ENCODE results near the gene FGGY.
A peak's percentile ranks its signal among the peaks of the same experiment; 100 is the strongest.

Gene FGGY

DNA sequence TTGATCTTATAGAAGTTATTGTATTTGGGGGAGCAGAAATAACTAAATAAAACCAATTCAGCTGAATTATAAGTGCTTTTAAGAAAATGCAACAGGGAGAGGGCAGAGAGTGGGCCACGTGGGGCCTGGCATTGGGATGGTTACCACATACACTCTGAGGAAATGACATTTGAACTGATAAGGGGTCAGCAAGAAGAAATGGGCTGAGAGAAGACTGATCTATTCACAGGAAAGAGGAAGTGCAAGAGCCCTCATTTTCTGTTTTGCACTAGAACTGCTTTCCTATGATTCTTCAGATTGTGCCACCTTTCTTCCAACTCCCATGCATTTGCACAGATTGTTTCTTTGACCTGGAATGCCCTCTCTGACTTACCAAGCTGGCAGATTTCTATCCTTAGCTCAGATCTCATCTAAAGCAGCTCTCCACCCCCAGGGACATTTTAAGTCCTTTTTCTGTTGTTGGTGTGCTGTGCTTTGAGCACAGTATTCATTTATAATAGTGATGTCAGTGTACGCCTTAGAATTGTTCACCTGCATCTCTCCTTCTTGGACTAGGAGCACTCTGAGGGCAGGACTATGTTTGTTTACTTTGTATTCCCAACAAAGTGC lies 115.9 kb downstream of the FGGY start:
- DNase-seq (ENCODE audit: low spot score) (no peak), FAIRE-seq (no peak)

DNA sequence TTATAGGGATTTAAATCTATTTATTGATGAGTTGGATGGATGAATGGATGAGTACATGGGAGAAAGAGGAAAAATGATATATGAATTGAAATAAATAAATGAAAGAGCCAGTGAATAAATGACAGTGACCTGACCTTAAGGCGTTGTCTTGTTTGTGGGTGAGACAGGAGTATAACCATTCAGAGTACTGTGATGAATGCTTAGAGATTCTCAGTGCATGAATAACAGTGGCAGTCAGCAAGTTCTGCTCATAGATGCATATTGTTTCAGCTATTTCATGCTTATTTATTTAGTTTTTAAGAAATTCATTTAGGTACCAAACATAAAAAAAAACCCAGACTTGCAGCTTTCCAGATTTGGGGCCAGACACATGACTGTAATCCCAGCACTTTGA lies 116.4 kb downstream of the FGGY start:
- DNase-seq (ENCODE audit: low spot score) = no peak
- FAIRE-seq = no peak

GRCh38 chr1:59414406-59415133 lies 117.7 kb downstream of the FGGY start:
- FAIRE-seq (no peak), DNase-seq (ENCODE audit: low spot score) (peak; percentile 45)

GRCh38 chr1:59415286-59415850 lies 118.5 kb downstream of the FGGY start:
- DNase-seq (ENCODE audit: low spot score) (no peak), FAIRE-seq (no peak)

DNA sequence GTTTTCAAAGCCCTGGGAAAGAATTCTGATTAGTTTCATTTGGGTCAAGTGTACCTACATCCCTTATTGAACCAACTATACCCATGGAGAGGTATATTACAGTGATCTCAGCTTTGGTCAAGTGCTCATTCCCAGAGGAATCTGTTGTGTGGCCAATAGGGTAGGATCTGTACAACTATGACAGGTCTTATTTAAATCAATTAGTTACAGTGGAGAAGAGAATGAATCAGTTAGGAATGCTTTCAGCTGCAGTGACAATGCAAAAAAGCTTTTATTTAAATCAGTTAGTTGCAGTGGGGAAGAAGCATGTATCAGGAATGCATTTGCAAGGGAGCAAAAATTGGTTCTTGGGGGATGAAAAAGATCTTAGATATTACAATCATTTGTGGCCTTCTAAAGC lies 119.0 kb downstream of the FGGY start:
- no peak for FAIRE-seq
- no peak for DNase-seq (ENCODE audit: low spot score)

DNA sequence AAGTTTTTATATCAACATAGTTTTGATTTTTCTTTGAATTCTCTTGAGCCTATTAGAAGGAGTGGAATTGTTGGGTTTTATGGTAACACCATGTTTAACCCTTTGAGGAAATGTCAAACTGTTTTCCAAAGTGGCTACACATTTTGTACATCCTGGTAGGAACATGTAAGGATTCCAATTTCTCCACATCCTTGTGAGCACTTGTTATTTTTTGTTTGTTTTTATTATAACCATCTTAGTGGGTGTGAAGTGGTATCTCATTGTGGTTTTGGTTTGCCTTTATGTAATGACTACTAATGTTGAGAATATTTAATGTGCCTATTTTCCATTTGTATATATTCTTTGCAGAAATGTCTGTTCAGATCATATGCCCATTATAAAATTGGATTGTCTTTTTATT lies 120.5 kb downstream of the FGGY start:
- DNase-seq (ENCODE audit: low spot score) (no peak), FAIRE-seq (no peak)

DNA sequence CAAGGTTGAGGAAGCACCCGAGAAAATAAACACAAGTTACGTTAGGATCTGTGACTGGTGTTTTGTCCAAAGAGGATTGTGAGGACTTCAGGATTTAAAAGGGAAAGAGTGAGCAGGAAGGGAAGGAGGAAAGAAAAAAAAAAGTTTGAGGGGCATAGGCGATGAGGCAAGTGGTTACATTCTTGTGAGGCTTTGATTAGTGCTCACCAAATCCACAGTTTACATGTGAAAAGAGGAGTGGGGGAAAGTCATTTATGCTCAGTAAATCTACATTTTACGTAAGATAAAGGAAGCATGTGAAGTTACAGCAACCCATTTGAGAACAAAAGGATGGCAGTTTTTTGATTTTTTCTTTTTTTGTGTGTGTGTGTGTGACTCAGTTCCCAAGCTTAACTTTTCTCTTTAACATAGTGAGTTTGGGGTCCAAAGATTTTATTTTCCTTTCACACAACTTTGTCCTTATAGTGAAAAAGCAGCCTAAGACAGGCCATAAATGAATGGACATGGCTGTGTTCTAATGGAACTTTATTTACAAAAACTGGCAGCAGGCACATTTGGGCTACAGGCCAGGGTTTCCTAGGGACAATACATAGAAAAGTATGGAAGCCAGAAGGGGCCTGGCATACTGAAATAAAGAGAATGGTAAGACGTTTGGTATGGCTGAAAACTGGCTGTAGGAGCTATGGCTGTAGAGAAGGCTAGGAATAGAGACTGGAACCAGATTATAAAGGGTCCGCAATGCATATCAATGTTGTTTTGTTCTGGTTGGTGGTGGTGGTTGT lies 121.7 kb downstream of the FGGY start:
- DNase-seq (ENCODE audit: low spot score) (no peak), FAIRE-seq (no peak)

DNA sequence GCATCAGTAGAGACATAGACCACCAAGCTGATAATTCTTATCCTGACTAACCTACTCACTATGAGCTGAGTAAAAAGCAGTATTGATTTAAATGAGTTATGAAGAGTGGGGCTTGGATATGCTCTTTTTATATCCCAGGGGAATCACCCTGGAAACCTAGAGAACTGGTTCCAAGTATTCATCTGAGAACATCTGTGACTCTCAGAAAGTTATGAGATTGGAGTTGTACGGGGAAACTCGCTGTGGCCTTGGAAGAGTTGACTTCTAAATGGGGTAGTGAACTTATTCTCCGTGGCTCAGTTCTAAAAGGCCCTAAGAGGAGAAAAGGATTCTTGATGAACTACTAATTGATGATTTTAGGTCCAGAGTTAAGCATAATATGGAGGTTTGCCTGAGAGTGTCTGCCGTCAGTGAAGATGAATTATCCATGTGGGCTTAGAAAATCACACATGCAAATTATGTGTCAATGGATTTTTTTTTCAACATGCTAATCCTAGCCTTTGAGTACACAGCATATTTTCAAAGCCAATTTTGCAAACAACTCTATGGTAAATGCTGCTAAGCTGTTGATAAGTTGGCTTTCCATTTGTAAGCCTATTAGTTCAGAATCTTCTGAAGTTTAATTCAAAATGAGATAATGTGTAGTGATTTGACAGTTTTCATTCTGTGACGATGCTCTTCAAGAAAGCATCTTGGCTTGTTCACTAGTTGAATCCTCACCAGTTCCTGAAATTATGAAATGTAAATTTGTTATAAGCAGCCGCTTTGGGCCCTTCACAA lies 122.7 kb downstream of the FGGY start:
- FAIRE-seq (no peak), DNase-seq (ENCODE audit: low spot score) (no peak)

DNA sequence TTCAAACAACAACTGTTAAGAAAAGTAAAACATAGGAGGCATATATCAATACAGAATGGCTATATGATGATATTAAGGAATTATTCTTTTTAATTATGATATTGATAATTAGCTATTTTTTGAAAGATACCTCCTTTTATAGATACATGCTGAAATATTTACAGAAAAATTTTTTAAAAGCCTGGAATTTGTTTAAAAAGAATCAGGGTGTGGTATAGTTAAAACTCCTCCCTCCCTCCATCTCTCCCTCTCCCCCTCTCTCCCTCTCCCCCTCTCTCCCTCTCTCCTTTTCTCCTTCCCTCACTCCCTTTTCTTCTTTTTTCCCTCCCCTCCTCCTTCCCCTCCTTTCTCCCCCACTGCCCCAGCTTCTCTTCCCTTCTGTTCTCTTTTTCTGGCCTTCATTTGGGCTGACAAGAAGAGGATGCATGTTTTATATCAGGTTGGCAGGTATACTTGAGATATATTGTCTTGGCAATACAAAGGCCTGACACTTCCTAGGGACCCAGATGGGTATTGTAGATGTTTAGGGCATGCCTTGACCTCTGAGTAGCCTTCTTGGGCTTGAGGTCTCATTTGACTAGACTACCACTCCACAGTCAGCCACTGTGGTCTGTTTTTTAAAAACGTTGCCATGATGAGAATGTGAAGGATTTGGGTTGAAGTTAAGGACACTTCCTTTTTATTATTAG lies 124.5 kb downstream of the FGGY start:
- DNase-seq (ENCODE audit: low spot score) (no peak), FAIRE-seq (no peak)

GRCh38 chr1:59422921-59423575 lies 126.2 kb downstream of the FGGY start:
- FAIRE-seq (no peak), DNase-seq (ENCODE audit: low spot score) (no peak)

DNA sequence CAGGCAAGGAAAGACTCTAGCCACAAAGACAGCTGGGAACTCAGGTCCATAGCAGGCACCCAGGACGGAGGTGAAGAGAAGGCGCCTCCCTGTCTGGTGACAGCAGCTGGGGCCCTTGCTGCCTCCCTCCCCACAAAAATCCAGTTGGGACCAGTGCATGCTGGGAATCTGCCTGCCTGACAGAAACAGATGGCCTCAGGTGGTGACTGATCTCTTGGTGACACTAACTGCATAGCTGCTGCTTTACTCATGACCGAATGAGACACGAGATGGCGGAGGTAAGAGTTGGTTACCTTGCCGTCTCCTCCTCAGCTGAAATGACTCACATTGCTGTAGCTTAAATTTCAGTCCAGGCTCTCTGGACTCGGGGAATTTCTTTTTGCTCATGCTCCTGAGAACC lies 130.3 kb downstream of the FGGY start:
- FAIRE-seq (no peak), DNase-seq (ENCODE audit: low spot score) (peak; percentile 79)

- FAIRE-seq (no peak), DNase-seq (ENCODE audit: low spot score) (no peak)
Measured at GRCh38 chr1:59427784-59428183, 130.9 kb downstream of the FGGY start.

- no peak for FAIRE-seq
- no peak for DNase-seq (ENCODE audit: low spot score)
Measured at GRCh38 chr1:59428828-59429227, 131.9 kb downstream of the FGGY start.

DNA sequence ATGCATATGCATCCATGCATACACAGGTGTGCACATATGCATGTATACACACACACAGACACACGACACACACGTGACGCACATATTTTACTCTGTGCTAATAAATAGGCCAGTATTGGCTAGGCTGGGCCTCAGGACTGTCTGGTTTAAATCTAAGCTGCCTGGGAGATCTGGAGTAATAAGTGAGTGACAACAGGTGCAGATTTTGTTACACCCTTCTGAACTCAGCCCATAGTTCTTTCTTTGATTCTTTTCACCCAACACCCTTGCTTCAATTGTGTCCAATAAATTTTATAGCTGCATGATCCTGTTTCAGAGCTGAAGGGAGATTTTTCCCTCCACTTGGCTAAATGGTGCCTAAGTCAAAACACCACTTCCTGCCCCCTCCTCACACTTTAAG lies 132.8 kb downstream of the FGGY start:
- FAIRE-seq (no peak), DNase-seq (ENCODE audit: low spot score) (no peak)

DNA sequence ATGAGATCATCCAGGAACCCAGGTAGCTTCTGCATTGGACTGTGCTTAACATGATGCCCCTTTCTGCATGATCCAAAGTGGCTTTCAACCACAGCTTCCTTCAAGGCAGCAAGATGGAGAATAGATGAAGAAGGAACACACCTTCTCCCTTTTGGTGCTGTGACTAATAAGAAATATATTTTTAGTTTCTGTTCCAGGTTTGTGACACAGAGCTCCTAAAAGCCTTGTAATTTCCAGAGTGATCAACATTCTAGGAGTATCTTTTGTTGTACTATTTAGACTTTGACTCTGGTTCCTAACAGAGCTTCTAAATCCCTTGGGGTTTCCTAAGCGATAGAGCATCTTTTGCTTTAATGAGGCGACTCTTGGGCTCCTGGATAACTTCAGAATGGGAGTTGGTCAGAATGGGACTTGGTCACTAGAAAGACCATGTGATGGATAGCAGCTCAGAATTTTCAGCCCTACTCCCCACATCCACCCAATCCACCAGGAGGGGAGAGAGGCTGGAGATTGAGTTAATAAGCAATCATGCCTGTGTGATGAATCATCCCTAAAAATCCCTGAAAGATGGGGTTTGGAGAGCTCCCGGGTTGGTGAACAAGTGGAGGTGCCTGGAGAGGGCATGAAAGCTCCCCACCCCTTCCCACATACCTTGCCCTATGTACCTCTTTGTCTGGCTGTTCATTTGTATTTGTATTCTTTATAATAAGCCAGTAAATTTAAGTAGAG lies 134.8 kb downstream of the FGGY start:
- peak; percentile 45 for DNase-seq (ENCODE audit: low spot score)
- FAIRE-seq = no peak

DNA sequence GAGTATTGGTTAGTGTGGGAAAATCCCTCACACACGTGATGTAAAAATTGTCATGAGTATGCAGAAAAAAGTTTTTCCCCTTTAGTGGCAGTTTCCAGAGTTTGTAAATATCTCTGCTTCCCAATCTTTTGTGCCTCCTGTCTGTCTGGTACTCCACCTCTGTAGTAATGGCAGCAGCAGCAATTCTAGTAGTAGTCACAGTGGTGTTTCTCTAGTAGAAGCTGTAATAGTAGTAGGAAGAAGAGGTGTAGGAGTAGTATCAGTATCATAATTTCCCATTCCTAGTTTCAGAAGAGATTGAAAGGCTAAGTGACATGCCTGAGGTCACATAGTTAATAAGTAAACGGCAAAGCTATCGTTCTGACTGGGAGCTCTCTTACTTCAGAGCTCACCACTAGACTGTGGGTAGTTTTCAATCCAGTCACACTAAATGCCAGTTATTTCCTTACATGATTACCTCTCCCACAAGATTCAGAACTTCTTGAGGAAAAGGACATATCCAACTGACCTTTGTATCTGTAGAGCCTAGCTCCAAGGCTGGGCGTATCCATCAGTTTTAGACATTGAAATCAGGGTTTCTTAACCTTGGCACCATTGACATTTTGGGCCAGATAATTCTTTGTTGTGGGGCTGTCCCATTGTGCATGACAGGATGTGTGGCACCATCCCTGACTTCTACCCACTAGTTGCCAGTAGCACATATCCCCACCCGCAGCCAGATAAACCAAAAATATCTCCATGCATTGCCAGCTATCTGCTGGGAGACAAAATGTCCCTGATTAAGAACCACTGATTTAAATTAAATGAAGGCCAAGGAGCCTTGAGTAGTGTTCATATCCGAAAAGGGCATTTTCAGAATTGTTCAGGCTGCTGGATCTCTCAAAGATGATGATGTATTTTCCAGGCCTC lies 135.9 kb downstream of the FGGY start:
- DNase-seq (ENCODE audit: low spot score) (no peak), FAIRE-seq (no peak)

GRCh38 chr1:59433440-59433813 lies 136.5 kb downstream of the FGGY start:
- FAIRE-seq = no peak
- no peak for DNase-seq (ENCODE audit: low spot score)

DNA sequence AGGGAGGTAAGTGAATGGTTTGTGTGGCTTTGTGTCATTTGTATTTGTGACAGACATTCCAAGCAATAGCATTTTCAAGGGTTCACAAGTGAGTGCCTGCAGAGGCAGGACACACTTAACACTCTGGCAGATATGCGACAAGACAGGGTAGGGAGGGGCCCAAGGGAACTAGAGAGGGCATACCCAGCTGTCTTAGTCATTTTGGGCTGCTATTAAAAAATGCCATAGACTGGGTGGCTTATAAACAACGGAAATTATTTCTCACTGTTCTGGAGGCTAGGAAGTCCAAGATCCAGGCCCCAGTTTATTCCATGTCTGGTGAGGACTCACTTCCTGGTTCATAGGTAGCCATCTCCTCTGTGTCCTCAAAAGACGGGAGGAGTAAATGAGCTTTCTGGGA lies 137.4 kb downstream of the FGGY start:
- peak; percentile 72 for FAIRE-seq
- DNase-seq (ENCODE audit: low spot score) = peak; percentile 67

DNA sequence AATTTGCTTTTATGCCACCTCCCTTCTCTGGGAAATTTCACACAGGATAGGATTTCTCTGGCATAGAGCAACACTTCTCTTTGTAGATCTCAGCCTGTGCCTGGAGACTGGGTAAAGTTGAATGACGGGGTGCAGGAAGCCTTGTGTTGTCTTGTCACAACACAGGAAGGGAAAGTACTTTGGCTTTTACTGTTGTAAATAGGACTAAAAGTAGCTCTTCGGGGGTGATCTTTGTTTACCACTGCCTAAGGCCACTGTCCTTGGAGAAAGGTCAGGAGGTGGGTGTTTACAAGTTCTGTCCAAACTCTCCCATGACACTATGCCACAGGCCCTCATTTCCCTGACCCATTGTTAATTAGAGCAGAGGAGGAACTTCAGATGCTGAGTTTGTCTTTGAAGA lies 139.7 kb downstream of the FGGY start:
- no peak for DNase-seq (ENCODE audit: low spot score)

More for the DNA sequence above, 139.7 kb downstream of the FGGY start:
- FAIRE-seq = no peak
